ENCODE results near the gene CCDC175. TPM values are rescaled to one million over a fixed set of nuclear protein-coding genes. Genes with fewer than 3 reads are reported as not detected.

Gene CCDC175
- total RNA-seq, 4 donors from 2014 or later, result not detected

DNA sequence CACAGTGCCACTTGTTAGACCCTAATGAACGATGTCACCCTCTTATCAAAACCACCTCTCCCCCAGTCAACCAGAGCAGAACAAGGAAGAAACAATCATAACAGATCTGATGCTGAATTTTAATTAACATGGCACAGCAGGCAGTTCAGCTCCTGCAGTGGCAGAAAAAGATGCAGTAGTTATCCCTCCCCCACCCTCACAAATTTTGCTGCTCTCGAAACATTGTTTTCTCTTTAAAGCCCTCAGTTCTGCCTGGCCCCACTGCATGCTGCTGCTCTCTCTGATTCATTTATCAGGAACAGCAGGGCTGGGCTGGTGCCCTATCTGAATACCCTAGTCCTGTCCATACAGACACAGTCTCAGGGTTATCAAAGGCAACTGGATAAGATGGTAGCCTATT lies 12.2 kb downstream of the CCDC175 start:
- in situ Hi-C loops (cut with MboI; ENCODE audit: low sequenced_read_pairs in 4 of 4), result no loop called here
- DNase-seq, result no peak

GRCh38 chr14:59547310-59547709 lies 29.3 kb downstream of the CCDC175 start:
- Histone ChIP-seq H3K4me1 (no peaks in the 10 kb centered on the region), H3K27me3 (no peaks in the 10 kb centered on the region), H3K36me3 (no peaks in the 10 kb centered on the region), H3K9me3 (no peaks in the 10 kb centered on the region), H3K4me3 (no peak overlapping the region), H3K27ac (no peak overlapping the region)
- no peak for DNase-seq
- ATAC-seq, result no peak
- in situ Hi-C loops (cut with MboI; ENCODE audit: low sequenced_read_pairs in 4 of 4) (no loop called here), intact Hi-C loops (cut with DNase I; ENCODE audit: low total_unique reads) (no loop called here)
- TF ChIP-seq CTCF (IDR thresholded peaks at IDR 0.05 in 4 of 5, conservative IDR thresholded peaks at IDR 0.05 in 1 of 5), result no peak
- no peak for TF ChIP-seq POLR2A (IDR thresholded peaks at IDR 0.05)

More for the DNA sequence above, 12.2 kb downstream of the CCDC175 start:
- no peaks in the 10 kb centered on the region for H3K27me3 ChIP-seq
- no peak for ATAC-seq
- H3K4me1 ChIP-seq, result no peaks in the 10 kb centered on the region
- intact Hi-C loops (cut with DNase I; ENCODE audit: low total_unique reads), result no loop called here
- TF ChIP-seq POLR2A (IDR thresholded peaks at IDR 0.05) (no peak), CTCF (IDR thresholded peaks at IDR 0.05 in 4 of 5, conservative IDR thresholded peaks at IDR 0.05 in 1 of 5) (no peak)
- H3K27ac ChIP-seq, result no peak overlapping the region
- no peaks in the 10 kb centered on the region for H3K9me3 ChIP-seq
- H3K4me3 ChIP-seq, result no peak overlapping the region
- H3K36me3 ChIP-seq, result no peaks in the 10 kb centered on the region

GRCh38 chr14:59543873-59544272 lies 32.7 kb downstream of the CCDC175 start:
- Histone ChIP-seq H3K4me1 (no peaks in the 10 kb centered on the region), H3K4me3 (no peak overlapping the region), H3K9me3 (no peaks in the 10 kb centered on the region), H3K27me3 (no peaks in the 10 kb centered on the region), H3K27ac (no peak overlapping the region), H3K36me3 (no peaks in the 10 kb centered on the region)
- ATAC-seq, result no peak
- no peak for DNase-seq
- TF ChIP-seq POLR2A (IDR thresholded peaks at IDR 0.05), result no peak
- no peak for TF ChIP-seq CTCF (IDR thresholded peaks at IDR 0.05 in 4 of 5, conservative IDR thresholded peaks at IDR 0.05 in 1 of 5)
- in situ Hi-C loops (cut with MboI; ENCODE audit: low sequenced_read_pairs in 4 of 4) (no loop called here), intact Hi-C loops (cut with DNase I; ENCODE audit: low total_unique reads) (no loop called here)

GRCh38 chr14:59541731-59542130 lies 34.9 kb downstream of the CCDC175 start:
- no peak for DNase-seq
- H3K4me1 ChIP-seq, result peaks cover 0 to 5% of the 10 kb centered on the region in 2 donors
- in situ Hi-C loops (cut with MboI; ENCODE audit: low sequenced_read_pairs in 4 of 4) (no loop called here), intact Hi-C loops (cut with DNase I; ENCODE audit: low total_unique reads) (no loop called here)
- no peak overlapping the region for H3K4me3 ChIP-seq
- no peaks in the 10 kb centered on the region for H3K27me3 ChIP-seq
- no peaks in the 10 kb centered on the region for H3K36me3 ChIP-seq
- H3K9me3 ChIP-seq, result no peaks in the 10 kb centered on the region
- ATAC-seq, result no peak
- H3K27ac ChIP-seq, result no peak overlapping the region
- TF ChIP-seq POLR2A (IDR thresholded peaks at IDR 0.05) (no peak), CTCF (IDR thresholded peaks at IDR 0.05 in 4 of 5, conservative IDR thresholded peaks at IDR 0.05 in 1 of 5) (no peak)

GRCh38 chr14:59540852-59541251 lies 35.8 kb downstream of the CCDC175 start:
- Histone ChIP-seq H3K4me1 (peaks cover 0 to 5% of the 10 kb centered on the region in 2 donors), H3K4me3 (no peak overlapping the region), H3K27me3 (no peaks in the 10 kb centered on the region), H3K9me3 (no peaks in the 10 kb centered on the region), H3K27ac (no peak overlapping the region), H3K36me3 (no peaks in the 10 kb centered on the region)
- in situ Hi-C loops (cut with MboI; ENCODE audit: low sequenced_read_pairs in 4 of 4), result no loop called here
- DNase-seq (no peak), ATAC-seq (no peak)
- TF ChIP-seq POLR2A (IDR thresholded peaks at IDR 0.05) (no peak), CTCF (IDR thresholded peaks at IDR 0.05 in 4 of 5, conservative IDR thresholded peaks at IDR 0.05 in 1 of 5) (no peak)
- intact Hi-C loops (cut with DNase I; ENCODE audit: low total_unique reads), result no loop called here

Measured in gastrocnemius medialis (tissue), 4 donors.